ENCODE results near the gene SENP8. TPM values are rescaled to one million over a fixed set of nuclear protein-coding genes. Genes with fewer than 3 reads are reported as not detected.

The SENP8 gene
- total and polyA plus RNA-seq, 2 experiments from 2014 or later = 1.5 to 2.0 TPM

DNA sequence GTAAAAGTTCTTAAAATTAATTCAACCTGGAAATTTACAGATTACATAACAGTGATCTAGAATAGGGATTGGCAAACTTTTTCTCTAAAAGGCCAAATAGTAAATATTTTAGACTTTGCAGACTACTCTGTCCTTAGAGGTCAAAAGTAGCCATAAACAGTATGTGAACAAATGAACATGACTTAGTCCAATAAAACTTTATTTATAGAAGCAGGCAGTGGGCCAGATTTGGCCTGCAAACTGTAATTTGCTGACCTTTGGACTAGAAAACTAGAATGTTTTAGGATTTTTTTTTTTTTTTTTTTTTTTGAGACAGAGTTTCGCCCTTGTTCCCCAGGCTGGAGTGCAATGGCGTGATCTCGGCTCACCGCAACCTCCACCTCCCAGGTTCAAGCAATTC is 12.1 kb downstream of the SENP8 start:
- H3K4me1 ChIP-seq (ENCODE audit: insufficient read depth) = no peaks in the 10 kb centered on the region
- H3K9me3 ChIP-seq (ENCODE audit: low read depth) = no peaks in the 10 kb centered on the region
- no peaks in the 10 kb centered on the region for H3K79me2 ChIP-seq
- no peak overlapping the region for H3K4me2 ChIP-seq
- 100% methylated on average over 4 of the region's 4 CpGs for WGBS (ENCODE audit: low lambda C conversion rate, missing lambda C conversion rate)
- no peak overlapping the region for H3K27ac ChIP-seq
- H3K4me3 ChIP-seq = no peak overlapping the region
- no peaks in the 10 kb centered on the region for H3K9me2 ChIP-seq (replicated peaks; ENCODE audit: insufficient read depth)
- TF ChIP-seq EZH2phosphoT487 (IDR thresholded peaks at IDR 0.05; ENCODE audit: low read depth, severe bottlenecking, unreplicated experiment) (no peak), EZH2 (IDR thresholded peaks at IDR 0.05; ENCODE audit: borderline replicate concordance) (no peak)
- TF ChIP-seq, protein P1, sequence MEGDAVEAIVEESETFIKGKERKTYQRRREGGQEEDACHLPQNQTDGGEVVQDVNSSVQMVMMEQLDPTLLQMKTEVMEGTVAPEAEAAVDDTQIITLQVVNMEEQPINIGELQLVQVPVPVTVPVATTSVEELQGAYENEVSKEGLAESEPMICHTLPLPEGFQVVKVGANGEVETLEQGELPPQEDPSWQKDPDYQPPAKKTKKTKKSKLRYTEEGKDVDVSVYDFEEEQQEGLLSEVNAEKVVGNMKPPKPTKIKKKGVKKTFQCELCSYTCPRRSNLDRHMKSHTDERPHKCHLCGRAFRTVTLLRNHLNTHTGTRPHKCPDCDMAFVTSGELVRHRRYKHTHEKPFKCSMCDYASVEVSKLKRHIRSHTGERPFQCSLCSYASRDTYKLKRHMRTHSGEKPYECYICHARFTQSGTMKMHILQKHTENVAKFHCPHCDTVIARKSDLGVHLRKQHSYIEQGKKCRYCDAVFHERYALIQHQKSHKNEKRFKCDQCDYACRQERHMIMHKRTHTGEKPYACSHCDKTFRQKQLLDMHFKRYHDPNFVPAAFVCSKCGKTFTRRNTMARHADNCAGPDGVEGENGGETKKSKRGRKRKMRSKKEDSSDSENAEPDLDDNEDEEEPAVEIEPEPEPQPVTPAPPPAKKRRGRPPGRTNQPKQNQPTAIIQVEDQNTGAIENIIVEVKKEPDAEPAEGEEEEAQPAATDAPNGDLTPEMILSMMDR (IDR thresholded peaks at IDR 0.05; ENCODE audit: poor library complexity) = no peak
- DNase-seq (ENCODE audit: low spot score) = no peak
- H3K27me3 ChIP-seq = no peaks in the 10 kb centered on the region
- no peaks in the 10 kb centered on the region for H4K20me1 ChIP-seq (ENCODE audit: insufficient read depth, poor library complexity, severe bottlenecking)
- no peak overlapping the region for H2AFZ ChIP-seq
- H3K36me3 ChIP-seq (replicated peaks; ENCODE audit: insufficient read depth, low read depth) = no peaks in the 10 kb centered on the region

- Histone ChIP-seq H3K27ac (no peak overlapping the region), H3K4me3 (no peak overlapping the region), H3K36me3 (replicated peaks; ENCODE audit: insufficient read depth, low read depth) (no peaks in the 10 kb centered on the region), H3K27me3 (no peaks in the 10 kb centered on the region), H3K4me1 (ENCODE audit: insufficient read depth) (no peaks in the 10 kb centered on the region), H3K4me2 (no peak overlapping the region), H3K79me2 (no peaks in the 10 kb centered on the region), H3K9me2 (replicated peaks; ENCODE audit: insufficient read depth) (no peaks in the 10 kb centered on the region), H2AFZ (no peak overlapping the region), H3K9me3 (ENCODE audit: low read depth) (no peaks in the 10 kb centered on the region), H4K20me1 (ENCODE audit: insufficient read depth, poor library complexity, severe bottlenecking) (no peaks in the 10 kb centered on the region)
- 84% methylated on average over 3 of the region's 3 CpGs for WGBS (ENCODE audit: low lambda C conversion rate, missing lambda C conversion rate)
- no peak for DNase-seq (ENCODE audit: low spot score)
- TF ChIP-seq, protein P1 (IDR thresholded peaks at IDR 0.05; ENCODE audit: poor library complexity) = no peak
- TF ChIP-seq EZH2phosphoT487 (IDR thresholded peaks at IDR 0.05; ENCODE audit: low read depth, severe bottlenecking, unreplicated experiment) (no peak), EZH2 (IDR thresholded peaks at IDR 0.05; ENCODE audit: borderline replicate concordance) (no peak)
These were observed 13.7 kb downstream of the SENP8 start for GRCh38 chr15:72131922-72132321.

DNA sequence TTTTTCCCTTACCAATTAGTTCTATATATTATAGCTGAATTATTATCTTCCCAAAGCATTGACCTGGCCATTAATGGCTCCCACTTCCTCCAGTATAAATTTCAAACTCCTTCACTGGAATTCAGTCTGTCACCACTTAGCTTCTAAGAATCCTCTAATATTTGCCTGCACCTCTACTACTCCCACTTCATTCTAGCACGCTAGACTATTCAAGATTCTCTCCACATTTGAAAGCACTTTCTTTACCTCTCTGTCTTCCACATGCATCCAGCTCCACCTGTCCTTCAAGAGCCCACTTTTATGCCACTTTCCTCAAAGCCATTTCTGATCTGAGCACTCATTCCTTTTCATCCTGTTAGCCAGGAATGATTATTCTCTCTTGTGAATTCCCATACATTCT is 15.0 kb downstream of the SENP8 start:
- Histone ChIP-seq H3K4me3 (no peak overlapping the region), H3K4me1 (ENCODE audit: insufficient read depth) (no peaks in the 10 kb centered on the region), H4K20me1 (ENCODE audit: insufficient read depth, poor library complexity, severe bottlenecking) (no peaks in the 10 kb centered on the region), H2AFZ (no peak overlapping the region), H3K9me3 (ENCODE audit: low read depth) (no peaks in the 10 kb centered on the region), H3K27ac (no peak overlapping the region), H3K36me3 (replicated peaks; ENCODE audit: insufficient read depth, low read depth) (no peaks in the 10 kb centered on the region), H3K9me2 (replicated peaks; ENCODE audit: insufficient read depth) (no peaks in the 10 kb centered on the region), H3K4me2 (no peak overlapping the region), H3K27me3 (no peaks in the 10 kb centered on the region), H3K79me2 (no peaks in the 10 kb centered on the region)
- no peak for DNase-seq (ENCODE audit: low spot score)
- TF ChIP-seq EZH2phosphoT487 (IDR thresholded peaks at IDR 0.05; ENCODE audit: low read depth, severe bottlenecking, unreplicated experiment) = no peak
- no peak for TF ChIP-seq EZH2 (IDR thresholded peaks at IDR 0.05; ENCODE audit: borderline replicate concordance)
- TF ChIP-seq, protein P1 (IDR thresholded peaks at IDR 0.05; ENCODE audit: poor library complexity) = no peak
- 86% methylated on average over 1 of the region's 1 CpG for WGBS (ENCODE audit: low lambda C conversion rate, missing lambda C conversion rate)

- Histone ChIP-seq H3K4me2 (no peak overlapping the region), H2AFZ (no peak overlapping the region), H3K4me3 (no peak overlapping the region), H3K27me3 (no peaks in the 10 kb centered on the region), H3K79me2 (no peaks in the 10 kb centered on the region), H3K4me1 (ENCODE audit: insufficient read depth) (no peaks in the 10 kb centered on the region), H3K36me3 (replicated peaks; ENCODE audit: insufficient read depth, low read depth) (no peaks in the 10 kb centered on the region), H4K20me1 (ENCODE audit: insufficient read depth, poor library complexity, severe bottlenecking) (no peaks in the 10 kb centered on the region), H3K9me3 (ENCODE audit: low read depth) (no peaks in the 10 kb centered on the region), H3K27ac (no peak overlapping the region), H3K9me2 (replicated peaks; ENCODE audit: insufficient read depth) (no peaks in the 10 kb centered on the region)
- no peak for TF ChIP-seq EZH2phosphoT487 (IDR thresholded peaks at IDR 0.05; ENCODE audit: low read depth, severe bottlenecking, unreplicated experiment)
- TF ChIP-seq, protein P1 (IDR thresholded peaks at IDR 0.05; ENCODE audit: poor library complexity) = no peak
- TF ChIP-seq EZH2 (IDR thresholded peaks at IDR 0.05; ENCODE audit: borderline replicate concordance) = no peak
- 70% methylated on average over 2 of the region's 2 CpGs for WGBS (ENCODE audit: low lambda C conversion rate, missing lambda C conversion rate)
- DNase-seq (ENCODE audit: low spot score) = no peak
These were observed 17.5 kb downstream of the SENP8 start for GRCh38 chr15:72135719-72136118.

All from hepatocyte (in vitro differentiated cells).